Stimulated activated naive CD8-positive, alpha-beta T cell treated with anti-CD3 and anti-CD28 coated beads, Interleukin-15, Interleukin-2, amounts not matched to agents 100 ng/mL and 50 ng/mL, for 24 hours (primary cell): Measurements from ENCODE around the gene NAPSA.

Experiments used
- H3K27ac Mint-ChIP-seq: one replicate; pipeline ENCODE4 v1.8.0; 2021; ENCODE audit warnings: mild to moderate bottlenecking, mixed read lengths
- H3K27me3 Mint-ChIP-seq: one replicate; pipeline ENCODE4 v1.8.0; 2021; ENCODE audit warnings: mixed read lengths
- H3K36me3 Mint-ChIP-seq: one replicate; pipeline ENCODE4 v1.8.0; 2021; ENCODE audit warnings: low read depth, mixed read lengths
- H3K4me1 Mint-ChIP-seq: one replicate; pipeline ENCODE4 v1.8.0; 2021; ENCODE audit warnings: low read depth, mixed read lengths
- H3K4me3 Mint-ChIP-seq: one replicate; pipeline ENCODE4 v1.8.0; 2021; ENCODE audit warnings: mild to moderate bottlenecking, mixed read lengths
- H3K9me3 Mint-ChIP-seq: one replicate; pipeline ENCODE4 v1.8.0; 2021; ENCODE audit warnings: mixed read lengths

NAPSA gene

GRCh38 chr19:50378169-50378862 is 12.9 kb upstream of the NAPSA start:
- Mint-ChIP-seq H3K4me1 (peaks cover 26% of the 10 kb centered on the region), H3K9me3 (no peaks in the 10 kb centered on the region), H3K27me3 (no peaks in the 10 kb centered on the region), H3K36me3 (peaks cover 40% of the 10 kb centered on the region), H3K4me3 (peak overlapping the region; percentile 35), H3K27ac (no peak overlapping the region)

GRCh38 chr19:50377517-50377916 is 12.1 kb upstream of the NAPSA start:
- H3K27ac Mint-ChIP-seq, result no peak overlapping the region
- H3K4me3 Mint-ChIP-seq, result peak overlapping the region; percentile 90
- no peaks in the 10 kb centered on the region for H3K27me3 Mint-ChIP-seq
- H3K36me3 Mint-ChIP-seq, result peaks cover 35% of the 10 kb centered on the region
- no peaks in the 10 kb centered on the region for H3K9me3 Mint-ChIP-seq
- H3K4me1 Mint-ChIP-seq, result peaks cover 23% of the 10 kb centered on the region

GRCh38 chr19:50377051-50377461 is 11.6 kb upstream of the NAPSA start:
- Mint-ChIP-seq H3K36me3 (peaks cover 35% of the 10 kb centered on the region), H3K4me3 (peak overlapping the region; percentile 90), H3K4me1 (peaks cover 23% of the 10 kb centered on the region), H3K27me3 (no peaks in the 10 kb centered on the region), H3K27ac (peak overlapping the region; percentile 65), H3K9me3 (no peaks in the 10 kb centered on the region)

GRCh38 chr19:50376166-50377050 is 11.0 kb upstream of the NAPSA start, which contains the start of gene NR1H2:
Gene NR1H2 (plus strand): TSS chr19:50376457. CDS start chr19:50377606, 1,149 bp downstream.
- H3K36me3 Mint-ChIP-seq, result peaks cover 34% of the 10 kb centered on the region
- no peaks in the 10 kb centered on the region for H3K9me3 Mint-ChIP-seq
- H3K27ac Mint-ChIP-seq, result peak within 1 kb of the TSS; percentile 94
- H3K27me3 Mint-ChIP-seq, result no peaks in the 10 kb centered on the region
- H3K4me3 Mint-ChIP-seq, result peak within 1 kb of the TSS; percentile 90
- peaks cover 23% of the 10 kb centered on the region for H3K4me1 Mint-ChIP-seq

GRCh38 chr19:50371914-50372475 is 6.6 kb upstream of the NAPSA start:
- Mint-ChIP-seq H3K36me3 (no peaks in the 10 kb centered on the region), H3K27me3 (no peaks in the 10 kb centered on the region), H3K9me3 (no peaks in the 10 kb centered on the region), H3K4me3 (no peak overlapping the region), H3K4me1 (peaks cover 38% of the 10 kb centered on the region), H3K27ac (no peak overlapping the region)

GRCh38 chr19:50368649-50369570 is 3.5 kb upstream of the NAPSA start:
- Mint-ChIP-seq H3K27me3 (no peaks in the 10 kb centered on the region), H3K27ac (peak overlapping the region; percentile 91), H3K4me3 (peak overlapping the region; percentile 83), H3K9me3 (no peaks in the 10 kb centered on the region), H3K36me3 (no peaks in the 10 kb centered on the region), H3K4me1 (peaks cover 48% of the 10 kb centered on the region)

- H3K36me3 Mint-ChIP-seq, result peaks cover 7% of the 10 kb centered on the region
- H3K4me3 Mint-ChIP-seq, result peak overlapping the region; percentile 30
- H3K4me1 Mint-ChIP-seq, result peaks cover 90% of the 10 kb centered on the region
- peak overlapping the region; percentile 87 for H3K27ac Mint-ChIP-seq
- no peaks in the 10 kb centered on the region for H3K27me3 Mint-ChIP-seq
- H3K9me3 Mint-ChIP-seq, result no peaks in the 10 kb centered on the region
These were observed 2.6 kb downstream of the NAPSA start for GRCh38 chr19:50362656-50363424.

GRCh38 chr19:50362030-50362412 is 3.4 kb downstream of the NAPSA start:
- Mint-ChIP-seq H3K36me3 (peaks cover 7% of the 10 kb centered on the region), H3K9me3 (no peaks in the 10 kb centered on the region), H3K27me3 (no peaks in the 10 kb centered on the region), H3K27ac (peak overlapping the region; percentile 87), H3K4me3 (peak overlapping the region; percentile 54), H3K4me1 (peaks cover 91% of the 10 kb centered on the region)

GRCh38 chr19:50361290-50362029 is 4.0 kb downstream of the NAPSA start:
- H3K36me3 Mint-ChIP-seq, result peaks cover 7% of the 10 kb centered on the region
- no peaks in the 10 kb centered on the region for H3K27me3 Mint-ChIP-seq
- H3K4me3 Mint-ChIP-seq, result peak overlapping the region; percentile 54
- H3K27ac Mint-ChIP-seq, result peak overlapping the region; percentile 87
- H3K9me3 Mint-ChIP-seq, result no peaks in the 10 kb centered on the region
- H3K4me1 Mint-ChIP-seq, result peaks cover 90% of the 10 kb centered on the region

GRCh38 chr19:50359328-50359818 is 6.1 kb downstream of the NAPSA start:
- no peaks in the 10 kb centered on the region for H3K9me3 Mint-ChIP-seq
- H3K27me3 Mint-ChIP-seq, result no peaks in the 10 kb centered on the region
- H3K36me3 Mint-ChIP-seq, result peaks cover 7% of the 10 kb centered on the region
- peak overlapping the region; percentile 82 for H3K4me3 Mint-ChIP-seq
- peaks cover 72% of the 10 kb centered on the region for H3K4me1 Mint-ChIP-seq
- peak overlapping the region; percentile 91 for H3K27ac Mint-ChIP-seq

GRCh38 chr19:50358483-50359327 is 6.7 kb downstream of the NAPSA start:
- Mint-ChIP-seq H3K4me1 (peaks cover 67% of the 10 kb centered on the region), H3K9me3 (no peaks in the 10 kb centered on the region), H3K27me3 (no peaks in the 10 kb centered on the region), H3K27ac (peak overlapping the region; percentile 91), H3K36me3 (peaks cover 7% of the 10 kb centered on the region), H3K4me3 (peak overlapping the region; percentile 82)
